GM18873 (cell line): ENCODE data around the gene XNDC1N.

ENCODE experiments used
- ATAC-seq: cut with Tn5 transposase; IDR thresholded peaks from one replicate; pipeline ENCODE4 v1.9.1; 2021; ENCODE audit warnings: mild to moderate bottlenecking, moderate library complexity, moderate number of reproducible peaks; ENCODE audit not compliant: unreplicated experiment, low FRiP score

XNDC1N gene

DNA sequence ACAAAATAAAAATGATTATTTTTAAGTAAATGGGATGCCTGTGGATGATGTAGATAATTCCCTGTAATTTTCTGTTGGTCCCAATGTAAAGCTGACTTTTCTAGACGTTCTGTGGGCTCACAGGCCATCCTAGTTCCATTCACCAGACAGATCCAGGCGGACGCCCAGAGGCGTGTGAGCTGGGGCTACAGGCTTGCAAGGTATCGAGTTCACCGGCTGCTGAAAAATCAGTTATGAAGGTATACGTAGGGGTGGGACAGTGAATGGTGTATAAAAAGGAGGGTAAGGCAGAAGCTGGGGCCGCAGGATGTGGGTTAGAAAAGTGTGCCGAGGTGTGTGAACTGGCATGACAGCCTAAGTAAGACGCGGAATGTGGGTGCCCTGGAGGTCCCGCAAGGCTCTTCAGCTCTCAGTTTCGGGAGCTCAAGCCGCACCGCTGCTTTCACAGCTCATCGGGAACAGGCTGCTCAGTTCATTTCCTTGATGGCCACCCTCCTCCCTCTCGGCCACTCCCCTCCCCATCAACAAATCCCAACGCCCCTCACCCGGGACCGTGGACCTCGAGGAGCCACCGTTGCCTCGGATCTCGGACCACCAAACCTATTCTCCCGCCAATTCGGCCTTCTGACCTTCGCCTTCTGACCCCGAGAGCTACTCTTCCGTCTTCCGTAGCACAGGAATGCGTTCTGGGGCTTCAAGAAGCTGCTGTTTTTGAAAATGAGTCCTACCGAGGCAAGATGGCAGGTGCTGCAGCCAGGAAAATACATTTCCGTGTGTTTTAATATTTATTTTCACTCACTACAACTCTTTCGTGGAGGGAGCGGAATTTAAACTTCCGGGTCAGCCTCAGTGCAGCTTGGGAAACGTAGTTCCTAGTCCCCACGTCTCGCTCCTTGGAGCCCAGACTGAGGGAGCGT, at the start of gene XNDC1N:
Gene XNDC1N (minus strand): TSS at position 775 of the 917 bp plus-strand sequence. CDS start 5,241 bp downstream, outside the sequence.
- peak; percentile 47 for ATAC-seq

DNA sequence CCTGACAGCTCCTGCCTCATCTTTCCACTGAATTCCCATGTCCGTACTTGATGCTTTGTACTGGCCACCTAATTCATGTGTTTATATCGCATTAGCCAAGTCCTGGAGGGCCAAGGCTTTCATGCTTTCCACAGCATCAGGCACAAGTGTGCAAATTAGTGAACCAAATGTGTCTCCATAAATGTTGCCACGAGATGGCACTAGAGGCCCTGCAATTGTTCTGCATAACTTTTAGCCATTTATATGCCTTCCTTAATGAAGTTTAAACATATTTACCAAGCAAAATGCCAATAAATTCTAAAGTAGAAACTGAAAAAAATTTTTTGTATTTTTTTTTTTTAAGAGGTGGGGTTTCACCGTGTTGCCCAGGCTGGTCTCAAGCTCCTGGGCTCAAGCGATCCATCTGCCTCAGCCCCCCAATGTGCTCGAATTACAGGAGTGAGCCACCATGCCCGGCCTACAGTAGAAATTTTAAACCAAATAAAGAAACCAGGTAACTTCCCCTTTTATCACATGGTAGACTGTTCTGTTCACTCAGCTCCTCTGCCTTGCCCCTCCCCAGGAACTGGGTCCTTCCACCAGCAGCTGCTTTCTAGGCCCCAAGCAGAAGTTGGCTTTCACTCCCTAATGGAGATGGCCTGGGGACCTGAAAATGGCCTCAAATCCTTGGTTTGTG, 49.5 kb upstream of the XNDC1N start:
- no peak for ATAC-seq

DNA sequence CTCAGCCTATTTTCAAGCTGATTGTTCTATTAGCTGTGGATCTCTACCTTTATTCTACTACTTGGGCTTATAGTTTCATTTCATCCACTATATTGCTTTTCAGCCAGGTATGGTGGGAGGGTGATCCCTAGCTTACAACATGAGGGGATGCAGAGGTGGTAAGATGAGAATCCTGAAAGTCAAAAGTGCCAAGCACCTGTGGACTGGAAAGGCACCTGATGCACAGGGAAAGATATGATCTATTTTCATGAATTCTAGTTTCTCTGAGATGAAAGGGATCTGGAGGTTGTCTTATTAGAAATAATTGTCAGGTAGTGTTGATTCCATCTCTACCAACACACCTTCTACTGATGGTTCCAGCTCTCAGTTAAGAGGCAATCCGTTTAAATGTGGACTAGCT, 48.7 kb upstream of the XNDC1N start:
- no peak for ATAC-seq

DNA sequence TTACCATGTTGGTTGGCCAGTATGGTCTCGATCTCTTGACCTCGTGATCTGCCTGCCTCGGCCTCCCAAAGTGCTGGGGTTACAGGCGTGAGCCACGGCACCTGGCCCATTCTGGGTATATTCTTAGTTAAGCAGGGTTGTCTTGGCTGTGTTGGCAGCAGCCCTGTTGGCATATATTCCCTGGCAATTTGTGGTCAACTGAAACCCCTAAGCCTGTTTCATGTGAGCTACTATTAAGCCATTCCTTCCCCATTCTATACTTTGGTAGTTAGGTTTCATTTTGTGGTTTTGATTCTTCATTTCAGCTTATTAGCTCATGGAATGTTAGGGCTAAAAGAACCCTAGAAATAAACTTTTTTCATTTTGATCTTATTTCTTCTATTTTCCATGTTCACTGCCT, 48.2 kb upstream of the XNDC1N start:
- ATAC-seq = no peak

- ATAC-seq = no peak
These were observed 43.3 kb upstream of the XNDC1N start for GRCh38 chr11:71971680-71972079.

DNA sequence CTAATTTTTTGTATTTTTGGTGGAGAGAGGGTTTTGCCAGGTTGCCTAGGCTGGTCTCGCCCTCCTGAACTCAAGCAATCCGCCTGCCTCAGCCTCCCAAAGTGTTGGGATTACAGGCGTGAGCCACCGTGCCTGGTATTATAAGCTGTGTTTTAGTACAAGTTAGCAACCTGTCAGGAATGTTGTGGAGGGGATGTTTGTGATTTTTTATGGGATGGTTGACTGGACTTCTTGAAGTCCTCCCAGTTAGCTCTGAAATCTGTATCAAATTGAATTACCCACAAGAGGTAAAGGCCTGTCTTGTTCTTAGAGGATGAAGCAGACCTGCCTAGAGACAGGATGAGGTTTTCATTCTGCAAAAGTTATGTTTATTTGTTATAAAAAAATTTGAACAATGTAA, 36.2 kb upstream of the XNDC1N start:
- ATAC-seq = no peak

GRCh38 chr11:71963468-71963867, 35.1 kb upstream of the XNDC1N start:
- no peak for ATAC-seq

DNA sequence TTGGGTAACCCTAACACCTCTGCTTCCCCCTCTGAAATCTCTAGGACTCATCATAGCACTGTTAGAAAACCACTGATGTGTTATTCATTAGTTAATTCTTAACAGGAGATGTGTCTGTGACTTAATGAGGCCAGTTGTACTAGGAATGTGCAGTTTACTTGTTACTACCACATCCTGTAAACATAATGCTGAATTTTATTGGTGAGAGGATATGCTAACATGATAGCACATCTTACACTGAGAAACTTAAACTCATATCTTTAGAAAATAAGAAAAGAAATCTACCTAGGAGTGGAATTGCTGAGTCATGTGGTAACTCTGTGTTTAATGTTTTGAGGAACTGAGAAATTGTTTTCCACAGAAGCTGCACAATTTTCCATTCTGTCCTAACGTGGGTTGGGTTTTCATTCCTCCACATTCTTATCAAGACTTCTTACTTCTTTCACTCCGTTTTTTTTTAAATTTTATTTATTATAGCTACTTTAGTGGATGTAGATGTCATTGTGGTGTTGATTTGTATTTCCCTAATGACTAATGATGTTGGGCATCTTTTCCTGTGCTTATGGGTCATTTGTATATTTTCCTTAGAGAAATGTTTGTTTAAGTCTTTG, 34.1 kb upstream of the XNDC1N start:
- ATAC-seq = peak; percentile 40

DNA sequence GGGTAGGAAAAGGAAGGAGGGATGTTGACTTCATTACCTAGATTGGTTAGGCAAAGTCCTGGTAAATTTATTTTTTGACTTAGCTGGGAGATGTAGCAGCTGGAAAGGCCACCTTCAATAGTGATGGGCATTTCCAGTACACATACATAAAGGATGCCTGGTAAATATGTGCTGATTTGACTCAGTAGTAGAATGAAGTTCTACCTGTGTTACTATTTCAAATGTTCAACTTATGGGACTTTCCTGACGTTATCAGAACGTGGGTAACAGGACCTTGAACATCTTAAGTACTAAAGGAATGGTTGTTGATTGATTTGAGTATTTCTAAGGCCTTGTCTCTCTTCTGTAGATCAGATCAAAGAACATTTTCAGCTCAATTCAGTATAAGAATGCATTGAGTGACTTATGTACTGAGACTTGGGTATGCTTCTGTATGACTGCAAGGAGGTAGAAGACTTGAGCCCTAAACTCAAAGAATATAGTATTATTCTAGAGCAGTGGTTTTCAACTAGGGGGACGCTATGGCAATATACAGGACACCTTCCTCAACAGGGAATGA, 27.6 kb upstream of the XNDC1N start:
- no peak for ATAC-seq

DNA sequence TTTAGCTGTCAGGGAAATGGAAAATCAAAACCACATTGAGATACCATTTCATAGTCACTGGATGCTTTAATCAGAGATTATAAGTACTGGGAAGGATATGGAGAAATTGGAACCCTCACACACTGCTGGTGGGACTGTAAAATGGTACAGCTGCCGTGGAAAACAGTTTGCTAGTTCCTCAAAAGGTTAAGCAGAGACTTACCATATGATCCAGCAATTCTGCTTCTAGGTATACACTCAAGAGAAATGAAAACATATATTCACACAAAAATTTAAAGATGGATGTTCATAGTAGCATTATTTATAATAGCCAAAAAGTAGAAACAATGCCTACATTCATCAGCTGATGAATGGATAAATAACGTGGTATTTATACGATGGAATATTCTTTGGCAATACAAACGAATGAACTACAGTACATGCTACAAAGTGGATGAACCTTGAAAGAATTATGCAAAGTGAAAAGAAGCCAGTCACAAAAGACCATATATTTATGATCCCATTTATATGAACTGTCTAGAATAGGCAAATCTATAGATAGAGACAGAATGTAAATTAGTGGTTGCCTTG, 23.4 kb upstream of the XNDC1N start:
- ATAC-seq = no peak

- no peak for ATAC-seq
These were observed 20.6 kb upstream of the XNDC1N start for GRCh38 chr11:71949034-71949433.

GRCh38 chr11:71948314-71949027, 20.1 kb upstream of the XNDC1N start:
- no peak for ATAC-seq

- ATAC-seq = no peak
These were observed 19.1 kb upstream of the XNDC1N start for GRCh38 chr11:71947498-71947897.

GRCh38 chr11:71946144-71946571, 17.8 kb upstream of the XNDC1N start:
- ATAC-seq = no peak

GRCh38 chr11:71940561-71941219, 12.3 kb upstream of the XNDC1N start:
- ATAC-seq = no peak

- ATAC-seq = no peak
These were observed 9.4 kb upstream of the XNDC1N start for GRCh38 chr11:71937826-71938225.

- no peak for ATAC-seq
These were observed 8.4 kb upstream of the XNDC1N start for GRCh38 chr11:71936825-71937224.

DNA sequence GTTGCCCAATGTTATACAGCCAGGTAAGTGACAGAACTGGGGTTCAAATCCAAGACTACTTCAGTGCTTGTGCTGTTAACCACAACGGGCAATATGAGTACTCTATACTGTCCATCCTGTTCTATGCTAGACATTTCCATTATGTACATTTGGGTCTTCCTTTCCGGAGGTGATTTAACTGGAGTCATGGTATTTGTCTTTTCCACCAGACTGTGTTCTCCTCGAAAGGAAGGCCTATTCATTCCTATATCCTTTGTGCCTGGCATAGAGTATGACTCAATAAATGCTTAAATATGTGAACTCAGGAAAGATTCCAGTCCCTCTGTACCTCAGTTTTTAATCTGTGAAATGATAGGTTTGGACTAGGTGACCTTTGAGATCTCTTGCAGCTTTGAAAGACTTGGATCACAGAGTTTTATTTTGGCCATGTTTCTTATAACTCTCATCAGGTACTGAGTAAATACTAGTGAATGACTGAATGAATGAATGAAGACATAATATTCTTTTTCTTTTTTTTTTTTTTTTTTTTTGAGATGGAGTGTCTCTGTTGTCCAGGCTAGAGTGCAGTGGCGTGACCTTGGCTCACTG, 7.0 kb upstream of the XNDC1N start:
- no peak for ATAC-seq

- no peak for ATAC-seq
These were observed 5.8 kb upstream of the XNDC1N start for GRCh38 chr11:71934213-71934612.
